ENCODE results near the gene DEXI.

DEXI gene

GRCh38 chr16:10937068-10937859, 5.0 kb downstream of the DEXI start:
- H3K4me3 ChIP-seq (ENCODE audit: low read length): peak overlapping the region; percentile 29
- no peak for TF ChIP-seq CTCF (conservative IDR thresholded peaks at IDR 0.05; ENCODE audit: low read length)
- DNase-seq (ENCODE audit: low read depth): no peak

GRCh38 chr16:10936272-10936984, 5.8 kb downstream of the DEXI start:
- no peak for TF ChIP-seq CTCF (conservative IDR thresholded peaks at IDR 0.05; ENCODE audit: low read length)
- no peak overlapping the region for H3K4me3 ChIP-seq (ENCODE audit: low read length)
- DNase-seq (ENCODE audit: low read depth): no peak

- DNase-seq (ENCODE audit: low read depth): no peak
- no peak overlapping the region for H3K4me3 ChIP-seq (ENCODE audit: low read length)
- no peak for TF ChIP-seq CTCF (conservative IDR thresholded peaks at IDR 0.05; ENCODE audit: low read length)
Observed at GRCh38 chr16:10935226-10935915, 6.9 kb downstream of the DEXI start.

- H3K4me3 ChIP-seq (ENCODE audit: low read length): no peak overlapping the region
- TF ChIP-seq CTCF (conservative IDR thresholded peaks at IDR 0.05; ENCODE audit: low read length): no peak
- no peak for DNase-seq (ENCODE audit: low read depth)
Observed at GRCh38 chr16:10934325-10935107, 7.8 kb downstream of the DEXI start.

- DNase-seq (ENCODE audit: low read depth): no peak
- H3K4me3 ChIP-seq (ENCODE audit: low read length): no peak overlapping the region
- no peak for TF ChIP-seq CTCF (conservative IDR thresholded peaks at IDR 0.05; ENCODE audit: low read length)
Observed at GRCh38 chr16:10933865-10934264, 8.4 kb downstream of the DEXI start.

- no peak for DNase-seq (ENCODE audit: low read depth)
- no peak for TF ChIP-seq CTCF (conservative IDR thresholded peaks at IDR 0.05; ENCODE audit: low read length)
- H3K4me3 ChIP-seq (ENCODE audit: low read length): no peak overlapping the region
Observed at GRCh38 chr16:10932959-10933710, 9.1 kb downstream of the DEXI start.
